ENCODE results near the gene LSG1.

GRCh38 chr3:194598771-194599557 is 73.0 kb downstream of the LSG1 start:
- TF ChIP-seq CTCF (IDR thresholded peaks at IDR 0.05; ENCODE audit: insufficient read depth, low read length, poor library complexity, severe bottlenecking) = no peak
- no peak for TF ChIP-seq EZH2phosphoT487 (conservative IDR thresholded peaks at IDR 0.05; ENCODE audit: low read length)
